HG03354 (cell line): Measurements from ENCODE around the gene BLOC1S2.
A peak's percentile ranks its signal among the peaks of the same experiment; 100 is the strongest.
"Not testable (repeated sequence)": the region's sequence is repeated elsewhere in the genome, so short reads cannot be mapped to it uniquely, and the experiment has no call there.

ENCODE experiments used
- ATAC-seq: cut with Tn5 transposase; IDR thresholded peaks from one replicate; pipeline ENCODE4 v1.9.1; 2021; ENCODE audit warnings: mild to moderate bottlenecking; ENCODE audit not compliant: unreplicated experiment, poor library complexity, severe bottlenecking

The BLOC1S2 gene

DNA sequence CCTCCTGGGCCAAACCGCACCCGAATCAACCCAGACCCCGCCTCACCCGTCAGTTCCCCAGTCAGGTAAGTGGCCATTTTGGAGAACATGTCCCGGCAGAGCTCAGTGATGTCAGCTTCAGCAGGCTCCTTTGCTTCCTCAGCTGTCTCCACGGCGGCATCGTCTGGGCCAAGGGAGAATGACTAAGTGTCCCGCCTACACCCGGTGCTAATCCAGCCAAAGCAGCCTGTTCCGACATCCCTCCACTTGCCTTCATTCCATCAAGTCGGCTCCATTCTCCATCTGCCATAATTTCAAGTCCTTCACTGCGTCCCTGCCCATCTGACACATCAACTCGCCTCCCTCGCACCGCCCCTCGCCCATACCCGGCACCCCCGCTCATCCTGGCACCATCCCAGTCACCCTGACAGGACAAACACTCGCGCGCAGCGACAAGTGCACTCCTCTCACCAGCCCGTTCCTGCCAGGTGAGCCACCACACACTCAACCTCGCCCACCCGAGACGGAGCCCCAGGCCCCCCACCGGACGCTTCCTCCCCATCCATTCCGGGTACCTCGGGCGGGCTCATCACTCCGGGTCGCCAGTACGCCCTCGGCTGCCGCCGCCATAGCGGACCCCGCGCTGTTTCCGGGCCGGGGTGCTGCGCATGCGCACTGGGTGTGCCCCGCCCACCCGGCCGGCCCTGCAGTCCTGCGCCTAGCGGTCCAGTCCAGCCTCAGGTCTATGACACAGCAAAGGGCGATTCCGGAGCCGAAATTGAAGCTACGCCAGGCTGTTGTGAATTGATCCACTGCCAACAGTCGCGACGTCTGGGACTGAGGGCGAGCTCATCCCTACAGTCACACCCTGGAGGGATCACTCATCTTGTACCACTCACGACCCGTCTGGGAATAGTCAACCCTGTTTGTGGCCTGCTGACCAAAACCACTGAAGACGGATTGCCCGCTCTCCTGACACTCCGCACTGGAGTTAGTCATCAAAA is at the start of gene BLOC1S2:
Gene BLOC1S2 (minus strand): TSS at position 630 of the 983 bp plus-strand sequence. CDS start 21 bp downstream, at position 609.
- peak; percentile 91 for ATAC-seq

DNA sequence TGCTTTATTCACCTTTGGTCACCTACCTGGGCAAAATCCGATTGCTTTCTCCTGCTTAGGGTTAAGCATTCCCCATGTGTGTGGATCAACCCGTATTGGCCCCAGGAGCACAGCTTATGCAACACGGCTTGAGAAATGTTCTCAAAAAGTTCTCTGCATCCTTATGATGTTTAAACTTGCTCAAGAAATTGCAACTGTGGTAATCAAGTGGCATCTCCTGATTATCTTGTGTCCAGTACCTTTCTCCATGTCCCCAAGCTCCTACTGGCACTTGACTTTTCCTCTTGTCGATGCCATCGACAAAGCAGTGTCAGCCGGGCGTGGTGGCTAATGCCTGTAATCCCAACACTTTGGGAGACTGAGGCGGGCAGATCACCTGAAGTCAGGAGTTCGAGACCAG is 48.3 kb upstream of the BLOC1S2 start:
- no peak for ATAC-seq

DNA sequence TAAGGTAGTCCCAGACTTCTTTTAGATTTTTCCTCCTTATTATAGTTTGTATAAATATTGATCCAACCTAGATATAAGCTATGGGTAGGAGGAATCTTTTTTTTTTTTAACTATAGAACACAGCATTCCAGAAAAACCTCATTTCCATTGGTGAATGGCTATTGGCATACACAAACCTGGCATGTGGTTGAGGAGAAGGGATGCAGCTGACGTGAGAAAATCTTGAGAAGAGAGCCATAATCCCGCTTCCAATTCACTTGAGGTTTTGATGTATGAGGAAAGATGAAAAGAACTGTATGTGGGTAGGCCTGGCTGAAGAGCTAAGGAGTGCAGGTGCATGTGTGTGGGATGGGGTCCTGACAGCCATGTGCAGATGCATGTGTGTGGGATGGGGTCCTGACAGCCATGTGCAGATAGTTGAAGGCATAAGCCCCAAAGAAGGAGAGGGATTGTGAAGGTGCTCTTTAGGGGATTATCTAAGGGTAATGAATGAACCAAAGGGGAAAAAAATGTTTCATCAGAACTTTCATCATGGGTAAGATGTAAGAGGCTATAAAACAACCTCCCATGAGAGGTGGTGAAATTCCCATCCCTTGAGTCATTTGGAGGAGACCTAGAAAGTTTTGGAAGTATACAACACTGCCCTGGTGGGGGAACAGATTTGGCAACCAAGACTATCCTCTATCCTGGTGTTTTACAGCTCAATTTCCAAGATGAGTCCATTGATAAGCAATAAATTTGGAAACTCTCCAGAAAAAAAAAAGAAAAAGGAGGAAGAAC is 47.4 kb upstream of the BLOC1S2 start:
- no peak for ATAC-seq

DNA sequence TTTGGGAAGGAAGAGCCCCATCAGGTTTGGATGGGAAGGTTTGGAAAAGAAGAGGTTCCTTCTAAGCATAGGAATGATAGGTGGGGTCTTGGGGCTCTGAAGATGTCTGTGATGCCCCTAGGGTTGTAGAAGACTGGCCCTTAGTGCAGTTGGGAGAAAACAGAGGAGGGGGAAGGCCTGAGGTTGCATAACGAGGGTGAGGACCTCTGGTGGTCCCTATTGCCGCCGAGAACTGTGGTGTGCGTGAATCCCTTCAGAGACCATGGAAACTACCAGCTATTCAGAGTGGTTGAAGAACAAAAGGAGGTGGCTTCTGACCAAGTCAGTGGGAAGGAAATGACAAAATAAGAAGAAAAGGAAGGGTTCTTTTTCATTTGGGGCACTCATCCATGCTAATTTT is 46.6 kb upstream of the BLOC1S2 start:
- no peak for ATAC-seq

DNA sequence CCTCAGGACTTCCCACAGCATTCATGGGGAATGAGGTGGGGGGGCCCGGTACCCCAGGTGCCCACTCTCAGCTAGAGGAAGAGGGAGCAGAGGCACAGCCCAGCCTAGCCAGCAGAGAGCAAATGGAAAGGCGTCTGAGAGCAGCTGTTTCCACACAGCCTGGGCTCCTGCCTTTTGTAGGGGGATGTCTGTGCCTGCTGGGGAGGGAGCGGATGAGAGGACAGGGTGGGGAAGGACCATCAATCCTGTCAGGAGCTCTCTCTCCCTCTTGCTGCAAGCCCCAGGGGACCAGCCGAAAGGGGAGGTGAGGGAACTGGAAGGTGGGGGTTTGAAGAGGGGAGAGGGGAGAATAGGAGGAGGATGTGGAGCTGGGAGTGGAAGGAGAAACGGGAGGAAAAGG is 43.6 kb upstream of the BLOC1S2 start, which contains the start of gene PKD2L1:
Gene PKD2L1 (minus strand): TSS at position 150 of the 400 bp plus-strand sequence. CDS start 125 bp downstream, at position 25.
- no peak for ATAC-seq

DNA sequence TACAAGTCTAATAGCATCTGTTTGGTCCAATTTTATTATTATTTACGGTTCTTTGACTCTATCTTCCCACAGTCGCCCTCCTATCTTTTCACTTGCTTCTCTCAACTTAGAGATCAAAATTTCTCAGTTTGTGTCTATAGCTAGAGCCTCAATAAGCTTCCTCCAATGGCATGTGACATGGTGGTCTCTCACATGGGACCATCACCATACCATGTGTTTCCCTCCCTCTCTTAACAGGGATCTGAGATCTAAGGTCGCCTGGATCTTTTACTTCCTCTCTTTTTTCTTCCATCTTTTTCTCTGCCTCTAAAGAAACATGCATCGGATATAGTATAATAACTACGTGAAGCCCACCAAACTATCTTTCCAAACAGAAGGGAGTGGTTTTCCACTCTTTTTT is 41.7 kb upstream of the BLOC1S2 start:
- no peak for ATAC-seq

DNA sequence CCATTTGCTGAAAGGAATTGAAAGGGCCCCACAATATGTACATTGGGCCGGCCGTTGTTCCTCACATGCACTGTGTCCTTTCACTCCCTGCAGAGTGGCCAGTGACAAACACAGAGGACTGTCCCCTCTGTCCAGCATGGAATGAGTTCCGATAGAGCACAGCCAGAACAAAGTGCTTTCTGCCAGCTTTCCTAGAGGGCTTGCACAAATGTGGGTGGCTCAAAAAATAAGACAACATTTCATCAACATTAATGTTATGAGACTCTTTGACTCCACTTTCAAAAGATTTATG is 41.2 kb upstream of the BLOC1S2 start:
- no peak for ATAC-seq

DNA sequence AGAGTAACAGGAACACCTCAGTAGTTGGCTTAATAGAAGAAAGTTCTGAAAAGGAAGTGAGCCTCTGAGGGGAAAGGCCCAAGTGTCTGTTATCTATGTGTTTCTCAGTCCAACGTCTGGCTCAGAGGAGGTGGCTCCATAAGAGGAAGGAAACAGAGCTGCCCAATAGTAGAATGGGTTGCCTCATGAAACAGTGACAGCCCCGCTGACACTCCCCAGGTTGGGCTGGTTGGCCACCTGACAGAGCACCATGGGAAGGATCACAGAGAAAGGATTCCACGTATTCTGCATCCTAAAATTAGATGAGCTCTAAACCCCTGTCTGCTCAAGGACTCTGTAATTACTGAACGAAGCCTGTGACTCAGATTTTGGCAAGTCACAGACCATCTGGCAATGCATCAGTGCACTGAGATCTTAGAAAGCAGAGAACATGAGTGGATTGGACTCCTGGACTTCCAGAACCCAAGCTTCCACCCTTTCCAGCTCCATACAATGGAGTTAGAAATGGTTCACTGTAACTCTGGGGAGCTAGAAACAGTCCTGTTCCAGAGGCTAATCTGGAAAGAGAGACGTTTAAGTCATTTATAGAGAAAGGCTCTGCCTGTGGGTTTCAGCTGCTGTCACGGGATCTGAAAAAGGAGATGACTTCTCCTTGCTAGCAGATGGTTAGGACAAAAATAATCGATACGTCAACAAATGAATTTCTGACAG is 40.7 kb upstream of the BLOC1S2 start:
- peak; percentile 99 for ATAC-seq

DNA sequence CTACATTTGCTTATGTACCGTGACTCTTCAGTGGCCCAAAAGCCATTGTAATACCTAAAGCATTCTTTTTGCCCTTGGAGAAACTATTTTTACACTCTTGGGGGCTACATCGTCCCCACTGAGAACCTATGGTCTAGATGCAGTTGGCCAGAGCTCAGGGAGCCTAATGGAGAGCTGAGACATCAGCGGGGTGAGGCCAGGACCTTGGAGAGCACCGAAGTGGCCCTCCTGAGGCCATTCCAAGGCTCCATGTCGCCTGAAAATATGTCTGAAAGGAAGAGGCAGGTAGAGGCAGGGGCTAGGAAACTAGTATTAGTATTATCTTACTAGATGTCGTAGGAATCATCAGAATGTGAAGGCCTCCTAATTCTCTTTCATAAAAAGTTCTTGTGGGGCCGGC is 38.7 kb upstream of the BLOC1S2 start:
- no peak for ATAC-seq

DNA sequence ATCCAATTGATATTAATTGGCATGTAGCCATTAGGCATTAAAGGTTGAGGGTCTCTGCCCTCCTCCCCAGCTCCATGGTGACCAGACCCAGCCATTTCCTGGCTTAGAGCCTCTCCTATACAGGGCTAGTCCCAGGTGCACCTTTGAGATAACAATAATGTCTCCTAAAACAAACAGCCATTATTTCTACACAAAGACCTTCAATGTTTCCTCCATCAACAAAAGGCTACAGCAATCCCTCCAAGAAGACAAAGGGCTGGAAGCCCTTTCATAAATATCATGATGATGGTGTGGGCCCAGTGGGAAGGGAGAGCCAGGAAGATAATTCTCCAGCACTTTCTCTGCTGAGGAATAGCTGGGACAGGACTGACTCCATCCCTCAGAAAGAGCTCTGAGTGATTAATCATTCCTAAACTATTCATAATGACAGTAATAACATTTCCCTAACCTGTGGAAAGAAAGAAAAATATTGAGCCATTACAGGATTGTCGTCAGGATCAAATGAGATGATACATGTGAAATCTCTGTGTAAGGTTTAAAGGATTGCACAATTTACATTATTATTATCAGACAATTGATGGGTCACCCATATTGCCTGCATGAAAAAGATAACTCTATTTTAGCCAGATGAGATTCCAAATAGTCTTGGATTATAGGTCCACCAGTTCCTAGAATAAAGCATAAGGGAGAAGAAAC is 33.4 kb upstream of the BLOC1S2 start:
- ATAC-seq, result no peak

DNA sequence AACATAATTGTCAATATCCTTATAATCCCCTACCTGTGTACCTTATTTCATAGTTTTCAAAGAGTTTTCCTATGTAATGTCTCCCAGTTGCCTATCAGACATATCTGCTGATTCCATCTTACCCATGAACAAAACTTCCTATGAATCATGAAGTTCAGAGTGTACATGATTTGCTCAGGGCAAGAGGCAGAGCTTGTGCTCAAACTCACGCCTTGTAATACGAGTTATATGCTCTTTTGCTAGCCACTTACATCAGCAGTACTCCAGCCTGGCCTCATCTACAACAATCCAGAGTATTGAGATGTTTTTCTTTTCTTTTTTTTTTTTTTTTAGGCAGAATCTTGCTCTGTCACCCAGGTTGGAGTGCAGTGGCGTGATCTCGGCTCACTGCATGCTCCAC is 31.7 kb upstream of the BLOC1S2 start:
- ATAC-seq, result no peak

DNA sequence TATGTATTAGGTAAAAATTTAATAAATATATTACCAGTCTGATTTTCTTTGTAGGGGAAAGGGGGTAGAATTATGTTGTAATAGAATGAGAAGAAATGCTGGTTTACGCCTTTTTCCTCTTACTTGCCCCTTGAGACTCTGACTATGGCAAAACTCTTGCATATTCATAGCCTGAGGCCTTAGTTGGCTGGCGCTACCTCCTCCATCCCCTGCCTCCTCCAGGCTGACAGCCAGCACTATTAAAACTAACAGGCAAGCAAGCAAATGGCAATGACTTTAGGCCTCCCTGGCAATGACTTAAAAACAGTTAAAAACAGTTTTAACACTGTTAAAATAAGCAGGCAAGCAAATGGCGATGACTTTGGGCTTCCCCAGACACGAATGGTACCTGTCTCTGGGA is 29.1 kb upstream of the BLOC1S2 start:
- ATAC-seq, result no peak

DNA sequence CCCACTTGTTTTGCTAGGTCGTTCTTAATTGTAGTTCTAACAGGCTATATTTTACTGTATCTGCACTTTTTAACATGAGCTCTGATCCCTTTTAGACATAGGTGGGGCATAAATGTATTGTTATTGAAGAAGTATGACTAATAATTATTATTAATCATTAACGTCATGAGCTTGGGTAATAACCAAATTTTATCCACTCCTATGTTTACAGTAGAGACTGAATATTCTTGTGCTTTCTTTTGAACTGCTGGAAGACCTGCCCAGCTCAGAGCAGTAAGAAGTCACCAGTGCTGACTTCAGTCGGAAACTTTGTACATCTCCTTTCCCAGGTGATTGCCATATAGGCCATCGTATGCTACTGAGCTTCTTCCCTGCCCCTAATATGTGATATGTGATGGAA is 24.8 kb upstream of the BLOC1S2 start:
- ATAC-seq, result no peak

DNA sequence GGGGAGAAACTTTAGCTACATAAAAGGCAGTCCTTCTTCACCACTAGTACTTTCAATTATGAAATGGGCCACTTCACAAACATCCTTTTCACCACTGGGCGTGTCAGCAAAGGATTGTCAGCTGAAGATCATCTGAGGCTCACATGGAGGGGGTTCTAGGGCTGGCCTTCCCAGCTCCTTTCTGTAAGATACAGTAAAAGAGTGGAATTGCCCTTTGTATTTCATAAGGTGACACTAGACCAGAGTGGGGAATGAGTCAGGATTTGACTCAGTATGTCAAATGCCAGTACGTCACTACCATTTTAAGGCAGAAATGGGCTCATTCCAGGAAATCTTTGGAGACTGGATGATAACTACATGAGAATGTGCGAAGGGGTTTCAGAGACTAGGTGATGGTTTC is 21.2 kb upstream of the BLOC1S2 start:
- no peak for ATAC-seq

DNA sequence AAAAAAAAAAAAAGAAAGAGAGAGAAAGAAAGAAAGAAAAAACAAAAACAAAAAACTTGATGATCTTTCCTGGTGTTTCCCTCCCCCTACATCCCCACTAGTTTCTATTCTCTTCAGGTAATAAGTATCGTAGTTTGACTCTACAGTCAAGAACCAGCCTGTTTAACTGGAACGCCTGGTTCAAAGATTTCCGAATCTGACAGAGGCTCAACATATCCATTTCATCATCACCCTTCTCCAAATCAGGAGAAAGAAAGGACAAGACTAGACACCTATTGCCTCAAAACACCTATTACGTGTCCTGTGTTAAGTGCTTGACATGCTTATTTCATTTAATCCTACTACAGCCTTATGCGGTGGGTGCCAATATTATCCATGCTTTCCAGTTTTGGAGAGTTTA is 20.4 kb upstream of the BLOC1S2 start:
- ATAC-seq, result no peak

DNA sequence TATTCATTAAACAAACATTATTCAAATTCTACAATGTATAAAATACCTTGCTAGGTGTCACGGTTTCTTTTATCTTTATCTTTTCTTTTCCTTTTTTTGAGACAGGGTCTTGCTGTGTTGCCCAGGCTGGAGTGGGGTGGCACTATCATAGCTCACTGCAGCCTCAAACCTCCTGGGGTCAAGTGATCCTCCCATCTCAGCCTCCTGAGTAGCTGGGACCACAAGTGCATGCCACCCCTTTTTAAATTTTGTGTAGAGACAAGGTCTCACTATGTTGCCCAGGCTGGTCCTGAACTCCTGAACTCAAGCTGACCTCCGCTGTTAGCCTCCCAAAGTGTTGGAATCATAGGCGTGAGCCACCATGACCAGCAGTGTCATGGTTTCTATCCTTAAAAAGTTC is 17.9 kb upstream of the BLOC1S2 start:
- no peak for ATAC-seq

DNA sequence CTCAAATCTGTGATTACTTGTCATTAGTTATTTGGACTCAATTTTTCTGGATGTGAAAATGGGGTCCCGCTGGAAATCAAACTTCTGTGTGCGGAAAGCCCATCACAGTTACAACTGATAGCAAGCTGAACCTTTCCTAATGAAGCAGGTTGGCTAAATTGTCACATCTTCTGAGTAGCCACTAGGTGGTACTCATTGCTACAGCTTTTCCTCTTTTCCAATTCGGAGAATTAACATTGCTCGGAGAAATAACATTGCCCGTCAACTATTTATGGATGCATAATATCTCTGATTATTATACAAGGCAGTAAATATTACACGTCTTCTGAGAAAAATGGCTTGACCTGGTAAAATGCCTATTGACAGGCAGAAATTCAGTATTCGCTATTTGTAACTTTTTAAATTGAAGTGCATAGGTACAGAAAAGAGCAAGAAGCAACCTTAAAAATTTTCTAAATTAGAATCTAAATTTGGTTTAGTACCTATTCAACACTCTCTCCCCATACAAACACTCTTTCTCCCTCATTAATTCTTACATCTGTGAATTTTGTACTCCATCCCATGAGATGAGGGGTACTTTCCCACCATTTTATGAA is 17.3 kb upstream of the BLOC1S2 start:
- ATAC-seq, result no peak

DNA sequence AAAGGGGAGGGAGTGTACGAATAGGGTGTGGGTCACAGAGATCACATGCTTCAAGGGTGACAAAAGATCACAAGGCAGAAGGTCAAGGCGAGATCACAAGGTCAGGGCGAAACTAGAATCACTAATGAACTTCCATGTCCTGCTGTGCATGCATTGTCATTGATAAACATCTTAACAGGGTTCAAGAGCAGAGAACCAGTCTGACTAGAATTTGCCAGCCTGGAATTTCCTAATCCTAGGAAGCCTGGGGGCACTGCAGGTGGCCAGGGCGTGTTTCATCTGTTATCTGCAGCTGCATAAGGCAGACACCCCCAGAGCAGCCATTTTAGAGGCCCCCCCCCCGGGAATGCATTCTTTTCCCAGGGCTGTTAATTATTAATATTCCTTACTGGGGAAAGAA is 14.6 kb upstream of the BLOC1S2 start:
- ATAC-seq, result not testable (repeated sequence)

DNA sequence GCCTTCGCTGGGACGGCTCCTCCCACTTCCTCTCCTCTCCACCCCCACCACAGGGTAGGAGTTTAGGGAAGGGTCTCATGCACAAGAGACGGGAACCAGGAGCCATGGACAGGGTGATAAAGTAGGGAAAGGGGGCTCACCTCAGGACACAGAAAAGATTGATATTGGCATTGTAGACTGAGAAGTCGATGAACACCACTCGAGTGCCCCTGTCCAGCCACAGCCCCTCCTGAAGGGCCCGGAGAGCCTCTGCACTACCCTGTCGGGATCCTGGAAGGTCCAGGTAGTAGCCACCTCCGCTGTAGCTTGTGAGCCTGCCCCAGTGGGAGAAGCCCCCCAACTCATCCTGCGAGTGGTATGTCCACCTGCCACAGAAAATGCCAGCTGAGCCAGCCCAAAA is 10.8 kb upstream of the BLOC1S2 start:
- no peak for ATAC-seq
